Lower lobe of right lung (tissue), 2 donors: ENCODE results near the gene TRIP13. TPM values are rescaled to one million over a fixed set of nuclear protein-coding genes. Genes with fewer than 3 reads are reported as not detected.

Experiments
- ATAC-seq, 2 donors: fragments of 200-7000 bp; cut with Tn5 transposase; one replicate each; pipeline ENCODE4 v1.9.1; 2020 to 2022; ENCODE audit warnings: mild to moderate bottlenecking in 2 of 2, moderate library complexity in 2 of 2
- DNase-seq: peaks from one replicate; pipeline ENCODE4 v3.0.0-alpha.2; 2020
- H3K27ac ChIP-seq: fragments of 200-600 bp; one replicate; pipeline ENCODE4 v1.8.0; 2022
- H3K27me3 ChIP-seq: fragments of 200-600 bp; one replicate; pipeline ENCODE4 v1.8.0; 2022; ENCODE audit warnings: low read depth
- H3K36me3 ChIP-seq: fragments of 200-600 bp; one replicate; pipeline ENCODE4 v1.8.0; 2022; ENCODE audit warnings: mild to moderate bottlenecking
- H3K4me1 ChIP-seq: fragments of 200-600 bp; one replicate; pipeline ENCODE4 v1.8.0; 2022
- H3K4me3 ChIP-seq: fragments of 200-600 bp; one replicate; pipeline ENCODE4 v1.8.0; 2022; ENCODE audit warnings: mild to moderate bottlenecking
- H3K9me3 ChIP-seq: fragments of 200-600 bp; one replicate; pipeline ENCODE4 v1.8.0; 2022
- intact Hi-C: fragments of 100-400 bp; cut with DNase I; formaldehyde crosslinking; loops from one replicate; pipeline ENCODE4 v1.11.0; 2022
- total RNA-seq: library from RNA; stranded (reverse); fragmentation: NEBNext Ultra II Directional; extraction: Animal tissue kit (Norgen Biotek cat#: 25700); gene quantifications from one replicate; pipeline ENCODE4 v1.2.1, GENCODE V29; 2021
- TF ChIP-seq, protein P1 (sequence below): fragments of 200-600 bp; IDR thresholded peaks from one replicate; pipeline ENCODE4 v1.8.0; 2022; ENCODE audit warnings: antibody characterized with exemption, mild to moderate bottlenecking
- donor health status: DM: no; HTN: yes; CAD: no; lungs with severe emphysema.

The TRIP13 gene
- total RNA-seq, 1 donor from 2014 or later, result 1.0 TPM

DNA sequence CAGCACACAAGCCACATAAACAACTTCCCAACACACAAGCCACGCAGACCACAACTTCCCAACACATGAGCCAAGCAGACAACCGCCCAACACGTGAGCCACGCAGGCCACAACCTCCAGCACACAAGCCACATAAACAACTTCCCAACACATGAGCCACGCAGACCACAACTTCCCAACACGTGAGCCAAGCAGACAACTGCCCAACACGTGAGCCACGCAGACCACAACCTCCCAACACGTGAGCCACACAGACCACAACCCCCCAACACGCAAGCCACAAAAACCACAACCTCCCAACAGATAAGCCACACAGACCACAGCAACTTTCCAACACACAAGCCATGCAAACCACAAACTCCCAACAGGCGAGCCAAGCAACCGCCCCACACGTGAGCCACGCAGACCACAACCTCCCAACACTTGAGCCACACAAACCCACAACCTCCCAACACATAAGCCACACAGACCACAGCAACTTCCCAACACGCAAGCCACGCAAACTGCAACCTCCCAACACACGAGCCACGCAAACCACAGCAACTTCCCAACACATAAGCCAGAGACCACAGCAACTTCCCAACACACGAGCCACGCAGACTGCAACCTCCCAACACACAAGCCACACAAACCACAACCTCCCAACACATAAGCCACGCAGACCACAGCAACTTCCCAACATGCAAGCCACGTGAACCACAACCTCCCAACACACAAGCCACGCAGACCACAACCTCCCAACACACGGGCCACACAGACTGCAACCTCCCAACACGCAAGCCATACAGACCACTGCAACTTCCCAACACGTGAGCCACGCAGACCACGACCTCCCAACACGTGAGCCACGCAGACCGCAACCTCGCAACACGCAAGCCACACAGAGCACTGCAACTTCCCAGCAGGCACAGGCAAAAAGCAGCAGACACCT is 10.2 kb upstream of the TRIP13 start:
- Histone ChIP-seq H3K27me3 (no peaks in the 10 kb centered on the region), H3K36me3 (peaks cover 76% of the 10 kb centered on the region), H3K4me3 (no peak overlapping the region), H3K9me3 (no peaks in the 10 kb centered on the region), H3K4me1 (no peaks in the 10 kb centered on the region), H3K27ac (no peak overlapping the region)
- intact Hi-C loops, result no loop called here
- TF ChIP-seq, protein P1, sequence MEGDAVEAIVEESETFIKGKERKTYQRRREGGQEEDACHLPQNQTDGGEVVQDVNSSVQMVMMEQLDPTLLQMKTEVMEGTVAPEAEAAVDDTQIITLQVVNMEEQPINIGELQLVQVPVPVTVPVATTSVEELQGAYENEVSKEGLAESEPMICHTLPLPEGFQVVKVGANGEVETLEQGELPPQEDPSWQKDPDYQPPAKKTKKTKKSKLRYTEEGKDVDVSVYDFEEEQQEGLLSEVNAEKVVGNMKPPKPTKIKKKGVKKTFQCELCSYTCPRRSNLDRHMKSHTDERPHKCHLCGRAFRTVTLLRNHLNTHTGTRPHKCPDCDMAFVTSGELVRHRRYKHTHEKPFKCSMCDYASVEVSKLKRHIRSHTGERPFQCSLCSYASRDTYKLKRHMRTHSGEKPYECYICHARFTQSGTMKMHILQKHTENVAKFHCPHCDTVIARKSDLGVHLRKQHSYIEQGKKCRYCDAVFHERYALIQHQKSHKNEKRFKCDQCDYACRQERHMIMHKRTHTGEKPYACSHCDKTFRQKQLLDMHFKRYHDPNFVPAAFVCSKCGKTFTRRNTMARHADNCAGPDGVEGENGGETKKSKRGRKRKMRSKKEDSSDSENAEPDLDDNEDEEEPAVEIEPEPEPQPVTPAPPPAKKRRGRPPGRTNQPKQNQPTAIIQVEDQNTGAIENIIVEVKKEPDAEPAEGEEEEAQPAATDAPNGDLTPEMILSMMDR, result no peak
- no peak for DNase-seq
- no peak for ATAC-seq

DNA sequence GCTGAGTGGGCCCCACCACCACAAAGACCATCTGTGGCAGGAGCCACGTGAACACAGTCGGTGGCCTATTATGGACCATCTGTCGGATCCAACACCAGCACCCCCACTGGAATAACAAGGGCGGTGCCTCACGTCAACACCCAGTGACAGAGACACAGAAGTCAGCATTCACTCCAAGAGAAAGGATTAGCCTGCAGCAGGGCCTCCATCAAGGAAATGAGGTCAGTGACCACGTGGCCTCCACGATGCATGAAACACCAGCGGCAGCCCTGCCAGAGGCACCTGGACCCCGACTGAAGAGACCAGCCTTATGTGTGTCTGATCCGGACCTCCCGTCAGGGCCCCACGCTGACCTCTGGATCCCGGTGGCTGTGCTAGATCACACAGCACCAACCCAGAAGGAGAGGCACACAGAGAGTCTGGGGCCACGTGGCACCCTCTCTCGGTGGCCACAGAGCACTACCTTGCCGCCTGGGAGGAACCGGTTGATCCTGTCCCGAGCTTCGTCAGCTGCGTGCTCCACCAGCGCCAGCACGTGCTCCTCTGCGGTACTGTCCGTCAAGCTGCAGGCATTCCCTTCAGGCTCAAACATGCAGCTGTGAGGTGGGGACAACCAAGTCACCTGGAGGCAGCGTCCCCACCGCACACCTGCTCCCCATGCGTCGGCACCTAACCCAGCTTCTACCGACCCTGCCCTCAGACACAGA is 9.1 kb upstream of the TRIP13 start:
- Histone ChIP-seq H3K27ac (no peak overlapping the region), H3K4me1 (no peaks in the 10 kb centered on the region), H3K4me3 (no peak overlapping the region), H3K9me3 (no peaks in the 10 kb centered on the region), H3K27me3 (no peaks in the 10 kb centered on the region), H3K36me3 (peaks cover 78% of the 10 kb centered on the region)
- DNase-seq (no peak), ATAC-seq (no peak)
- intact Hi-C loops, result no loop called here
- TF ChIP-seq, protein P1, result no peak

DNA sequence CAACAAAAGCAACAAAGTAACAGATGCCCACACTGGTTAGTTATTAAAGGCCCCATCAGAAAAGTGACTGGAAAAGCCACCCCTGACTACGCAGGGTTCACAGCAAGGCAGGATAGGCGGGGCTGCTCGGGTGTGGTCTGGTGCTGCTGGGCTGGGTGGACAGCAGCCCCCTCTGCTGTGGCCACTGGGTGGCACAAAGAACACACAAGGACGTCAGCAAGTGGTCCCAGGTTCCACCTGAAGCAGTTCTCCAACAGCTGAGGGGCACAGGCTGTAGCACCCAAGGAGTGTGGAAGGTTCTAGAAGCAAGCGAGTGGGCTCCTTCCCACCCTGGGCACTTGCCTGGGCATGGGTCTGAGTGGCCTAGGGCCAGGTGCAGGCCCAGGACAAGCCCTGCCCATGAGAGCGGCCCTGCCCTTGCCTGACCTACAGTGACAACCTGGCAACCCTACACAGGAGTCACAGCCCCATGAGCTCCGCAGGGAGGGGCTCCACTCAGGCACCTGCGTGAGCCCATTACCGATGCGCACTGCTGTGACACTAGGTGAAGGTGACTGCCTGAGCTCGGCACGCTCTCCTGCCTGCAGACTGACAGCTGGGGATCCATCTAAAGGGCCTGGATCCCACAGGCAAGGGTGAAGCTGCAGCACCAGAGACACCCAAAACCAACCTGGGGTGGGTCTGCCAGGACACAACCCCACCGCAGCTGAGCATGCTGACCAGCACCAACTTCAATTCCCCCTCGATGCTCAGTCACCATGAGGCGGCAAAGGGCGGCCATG is 8.1 kb upstream of the TRIP13 start:
- Histone ChIP-seq H3K27ac (no peak overlapping the region), H3K27me3 (no peaks in the 10 kb centered on the region), H3K36me3 (peaks cover 87% of the 10 kb centered on the region), H3K9me3 (no peaks in the 10 kb centered on the region), H3K4me3 (no peak overlapping the region), H3K4me1 (no peaks in the 10 kb centered on the region)
- TF ChIP-seq, protein P1, result no peak
- no peak for DNase-seq
- intact Hi-C loops, result no loop called here
- peak; percentile 4 to 6 for ATAC-seq

DNA sequence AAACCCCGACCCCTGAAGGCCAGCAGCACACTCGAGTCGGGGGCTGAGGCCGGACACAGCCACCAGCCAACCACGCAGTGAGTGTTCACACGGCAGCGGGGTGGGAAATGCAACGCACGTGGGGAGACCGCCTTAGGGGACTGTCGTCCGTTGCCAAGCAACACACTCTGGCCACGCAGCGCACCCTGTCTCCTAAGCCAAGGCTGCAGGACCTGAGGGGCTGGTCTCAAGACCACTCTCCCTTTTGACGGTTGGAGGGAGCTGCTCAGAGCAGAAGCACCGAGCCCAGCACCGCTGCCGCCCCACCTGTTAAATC is 7.6 kb upstream of the TRIP13 start:
- intact Hi-C loops, result no loop called here
- ATAC-seq (peak in 1 of 2 donors; percentile 3), DNase-seq (no peak)
- TF ChIP-seq, protein P1, result no peak
- H3K36me3 ChIP-seq, result peaks cover 91% of the 10 kb centered on the region
- no peaks in the 10 kb centered on the region for H3K4me1 ChIP-seq
- H3K27ac ChIP-seq, result no peak overlapping the region
- no peaks in the 10 kb centered on the region for H3K27me3 ChIP-seq
- H3K9me3 ChIP-seq, result no peaks in the 10 kb centered on the region
- no peak overlapping the region for H3K4me3 ChIP-seq

DNA sequence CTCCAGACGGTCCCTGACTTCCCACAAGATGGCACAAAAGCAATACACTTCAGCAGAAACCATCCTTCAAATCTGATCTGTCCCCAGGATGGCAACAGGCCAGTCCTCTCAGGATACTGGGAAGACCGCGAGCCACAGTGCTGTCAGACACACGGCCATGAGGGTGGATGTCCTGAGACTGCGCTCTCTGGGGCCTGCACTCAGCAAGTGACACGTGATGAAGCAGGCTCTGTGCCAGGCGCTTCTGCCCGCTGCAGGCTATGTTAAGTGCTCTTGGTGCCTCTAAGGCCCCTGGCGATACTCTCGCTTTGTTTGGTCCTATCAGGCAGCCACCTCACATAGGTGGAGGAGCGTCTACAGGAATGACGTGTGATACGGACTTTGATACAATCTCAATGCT is 7.2 kb upstream of the TRIP13 start:
- H3K36me3 ChIP-seq, result peaks cover 93% of the 10 kb centered on the region
- no peak overlapping the region for H3K4me3 ChIP-seq
- peaks cover 3% of the 10 kb centered on the region for H3K4me1 ChIP-seq
- H3K27ac ChIP-seq, result no peak overlapping the region
- ATAC-seq (peak; percentile 23 to 31), DNase-seq (no peak)
- intact Hi-C loops, result no loop called here
- H3K27me3 ChIP-seq, result no peaks in the 10 kb centered on the region
- H3K9me3 ChIP-seq, result no peaks in the 10 kb centered on the region
- TF ChIP-seq, protein P1, result no peak
